Measurements from ENCODE around the gene ASF1A. TPM values are rescaled to one million over a fixed set of nuclear protein-coding genes. Genes with fewer than 3 reads are reported as not detected.

The ASF1A gene
- total and polyA plus RNA-seq, 9 of the 15 experiments (the other 6 are each of a cell fraction or from before 2014, with no cell fraction given) = 31.5 to 45.3 (median 34.8) TPM

DNA sequence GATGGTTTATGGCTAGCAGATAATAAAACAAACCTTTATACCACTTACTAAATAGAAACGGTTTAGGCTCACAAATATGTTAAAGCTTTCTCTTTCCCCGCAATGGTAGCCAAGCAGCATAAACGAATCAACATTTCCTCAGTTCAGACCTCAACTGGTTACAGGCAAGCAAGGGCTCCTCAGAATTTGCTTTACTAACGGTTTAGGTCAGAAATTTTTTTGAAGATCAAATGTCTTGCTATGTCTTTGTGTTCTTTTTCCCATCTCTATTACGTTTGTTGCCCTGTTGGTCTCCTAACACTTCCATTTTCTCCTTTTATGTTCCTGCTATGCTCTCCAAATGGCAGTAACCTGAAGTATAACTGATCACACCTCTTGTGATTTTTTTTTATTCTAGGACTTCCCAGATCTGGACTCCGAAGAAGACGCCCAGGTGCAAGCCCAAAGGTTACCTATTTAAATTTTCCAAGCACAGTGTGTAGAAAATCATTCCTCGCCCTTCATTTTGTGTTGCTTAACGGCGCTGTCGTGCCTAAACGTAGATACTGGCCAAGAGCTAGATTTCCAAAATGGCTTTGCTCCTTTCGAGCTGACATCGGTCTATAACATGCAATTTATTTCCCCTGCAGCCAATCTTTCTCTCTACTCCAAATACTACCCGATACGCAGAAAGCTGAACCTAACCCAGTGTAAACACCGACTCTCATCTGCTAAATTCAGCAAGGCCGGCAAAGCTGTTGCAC is 717 bp upstream of the ASF1A start (continued):
- TF ChIP-seq, protein P1, sequence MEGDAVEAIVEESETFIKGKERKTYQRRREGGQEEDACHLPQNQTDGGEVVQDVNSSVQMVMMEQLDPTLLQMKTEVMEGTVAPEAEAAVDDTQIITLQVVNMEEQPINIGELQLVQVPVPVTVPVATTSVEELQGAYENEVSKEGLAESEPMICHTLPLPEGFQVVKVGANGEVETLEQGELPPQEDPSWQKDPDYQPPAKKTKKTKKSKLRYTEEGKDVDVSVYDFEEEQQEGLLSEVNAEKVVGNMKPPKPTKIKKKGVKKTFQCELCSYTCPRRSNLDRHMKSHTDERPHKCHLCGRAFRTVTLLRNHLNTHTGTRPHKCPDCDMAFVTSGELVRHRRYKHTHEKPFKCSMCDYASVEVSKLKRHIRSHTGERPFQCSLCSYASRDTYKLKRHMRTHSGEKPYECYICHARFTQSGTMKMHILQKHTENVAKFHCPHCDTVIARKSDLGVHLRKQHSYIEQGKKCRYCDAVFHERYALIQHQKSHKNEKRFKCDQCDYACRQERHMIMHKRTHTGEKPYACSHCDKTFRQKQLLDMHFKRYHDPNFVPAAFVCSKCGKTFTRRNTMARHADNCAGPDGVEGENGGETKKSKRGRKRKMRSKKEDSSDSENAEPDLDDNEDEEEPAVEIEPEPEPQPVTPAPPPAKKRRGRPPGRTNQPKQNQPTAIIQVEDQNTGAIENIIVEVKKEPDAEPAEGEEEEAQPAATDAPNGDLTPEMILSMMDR (IDR thresholded peaks at IDR 0.05 in 2 of 3, conservative IDR thresholded peaks at IDR 0.05 in 1 of 3; ENCODE audit: insufficient read depth in 2 of 3, low read depth in 1 of 3, low read length in 3 of 3) = no peak
- TF ChIP-seq RFX5 (IDR thresholded peaks at IDR 0.05; ENCODE audit: low read depth, low read length) (no peak), NRF1 (conservative IDR thresholded peaks at IDR 0.05 in 1 of 2, IDR thresholded peaks at IDR 0.05 in 1 of 2) (no peak), POLR2B (IDR thresholded peaks at IDR 0.05; ENCODE audit: low read depth, partially characterized antibody) (no peak), CCAR2 (IDR thresholded peaks at IDR 0.05; ENCODE audit: low read depth, low read length) (no peak), BRF1 (IDR thresholded peaks at IDR 0.05; ENCODE audit: borderline replicate concordance, extremely low read depth, insufficient read length) (no peak), ZBED1 (IDR thresholded peaks at IDR 0.05) (no peak), ZNF134 (CRISPR knock-in tag; conservative IDR thresholded peaks at IDR 0.05) (no peak), PHB (CRISPR knock-in tag; IDR thresholded peaks at IDR 0.05) (no peak), ZNF77 (CRISPR knock-in tag; IDR thresholded peaks at IDR 0.05) (no peak), NCOA2 (IDR thresholded peaks at IDR 0.05; ENCODE audit: partially characterized antibody in 2 of 2) (no peak), NFRKB (IDR thresholded peaks at IDR 0.05; ENCODE audit: low read depth) (peak; percentile 94), ZBTB8A (IDR thresholded peaks at IDR 0.05; ENCODE audit: partially characterized antibody) (no peak), CHCHD3 (CRISPR knock-in tag; IDR thresholded peaks at IDR 0.05) (no peak), ZC3H8 (IDR thresholded peaks at IDR 0.05) (no peak), PML (IDR thresholded peaks at IDR 0.05; ENCODE audit: low read length) (no peak), ZEB2 (IDR thresholded peaks at IDR 0.05) (no peak), HDAC3 (IDR thresholded peaks at IDR 0.05; ENCODE audit: borderline replicate concordance, partially characterized antibody) (no peak)
- TF ChIP-seq, protein P2, sequence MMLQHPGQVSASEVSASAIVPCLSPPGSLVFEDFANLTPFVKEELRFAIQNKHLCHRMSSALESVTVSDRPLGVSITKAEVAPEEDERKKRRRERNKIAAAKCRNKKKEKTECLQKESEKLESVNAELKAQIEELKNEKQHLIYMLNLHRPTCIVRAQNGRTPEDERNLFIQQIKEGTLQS (IDR thresholded peaks at IDR 0.05) = no peak
- TF ChIP-seq, protein P2 (CRISPR knock-in tag; conservative IDR thresholded peaks at IDR 0.05) = no peak
- TF ChIP-seq, protein P3, sequence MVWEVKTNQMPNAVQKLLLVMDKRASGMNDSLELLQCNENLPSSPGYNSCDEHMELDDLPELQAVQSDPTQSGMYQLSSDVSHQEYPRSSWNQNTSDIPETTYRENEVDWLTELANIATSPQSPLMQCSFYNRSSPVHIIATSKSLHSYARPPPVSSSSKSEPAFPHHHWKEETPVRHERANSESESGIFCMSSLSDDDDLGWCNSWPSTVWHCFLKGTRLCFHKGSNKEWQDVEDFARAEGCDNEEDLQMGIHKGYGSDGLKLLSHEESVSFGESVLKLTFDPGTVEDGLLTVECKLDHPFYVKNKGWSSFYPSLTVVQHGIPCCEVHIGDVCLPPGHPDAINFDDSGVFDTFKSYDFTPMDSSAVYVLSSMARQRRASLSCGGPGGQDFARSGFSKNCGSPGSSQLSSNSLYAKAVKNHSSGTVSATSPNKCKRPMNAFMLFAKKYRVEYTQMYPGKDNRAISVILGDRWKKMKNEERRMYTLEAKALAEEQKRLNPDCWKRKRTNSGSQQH (CRISPR knock-in tag; IDR thresholded peaks at IDR 0.05) = 0 out of 2 replicates have a peak, but pooled peaks have one; percentile 62
- TF ChIP-seq, protein P4, sequence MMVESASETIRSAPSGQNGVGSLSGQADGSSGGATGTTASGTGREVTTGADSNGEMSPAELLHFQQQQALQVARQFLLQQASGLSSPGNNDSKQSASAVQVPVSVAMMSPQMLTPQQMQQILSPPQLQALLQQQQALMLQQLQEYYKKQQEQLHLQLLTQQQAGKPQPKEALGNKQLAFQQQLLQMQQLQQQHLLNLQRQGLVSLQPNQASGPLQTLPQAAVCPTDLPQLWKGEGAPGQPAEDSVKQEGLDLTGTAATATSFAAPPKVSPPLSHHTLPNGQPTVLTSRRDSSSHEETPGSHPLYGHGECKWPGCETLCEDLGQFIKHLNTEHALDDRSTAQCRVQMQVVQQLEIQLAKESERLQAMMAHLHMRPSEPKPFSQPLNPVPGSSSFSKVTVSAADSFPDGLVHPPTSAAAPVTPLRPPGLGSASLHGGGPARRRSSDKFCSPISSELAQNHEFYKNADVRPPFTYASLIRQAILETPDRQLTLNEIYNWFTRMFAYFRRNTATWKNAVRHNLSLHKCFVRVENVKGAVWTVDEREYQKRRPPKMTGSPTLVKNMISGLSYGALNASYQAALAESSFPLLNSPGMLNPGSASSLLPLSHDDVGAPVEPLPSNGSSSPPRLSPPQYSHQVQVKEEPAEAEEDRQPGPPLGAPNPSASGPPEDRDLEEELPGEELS (CRISPR knock-in tag; IDR thresholded peaks at IDR 0.05; ENCODE audit: borderline replicate concordance) = no peak
- TF ChIP-seq, protein P5, sequence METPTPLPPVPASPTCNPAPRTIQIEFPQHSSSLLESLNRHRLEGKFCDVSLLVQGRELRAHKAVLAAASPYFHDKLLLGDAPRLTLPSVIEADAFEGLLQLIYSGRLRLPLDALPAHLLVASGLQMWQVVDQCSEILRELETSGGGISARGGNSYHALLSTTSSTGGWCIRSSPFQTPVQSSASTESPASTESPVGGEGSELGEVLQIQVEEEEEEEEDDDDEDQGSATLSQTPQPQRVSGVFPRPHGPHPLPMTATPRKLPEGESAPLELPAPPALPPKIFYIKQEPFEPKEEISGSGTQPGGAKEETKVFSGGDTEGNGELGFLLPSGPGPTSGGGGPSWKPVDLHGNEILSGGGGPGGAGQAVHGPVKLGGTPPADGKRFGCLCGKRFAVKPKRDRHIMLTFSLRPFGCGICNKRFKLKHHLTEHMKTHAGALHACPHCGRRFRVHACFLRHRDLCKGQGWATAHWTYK (CRISPR knock-in tag; IDR thresholded peaks at IDR 0.05) = peak; percentile 59; the same call in 1 of the 2 replicates
